Heart right ventricle (tissue), 16 donors: ENCODE results near the gene PRDX1. TPM values are rescaled to one million over a fixed set of nuclear protein-coding genes. Genes with fewer than 3 reads are reported as not detected.
"Not testable (repeated sequence)": the region's sequence is repeated elsewhere in the genome, so short reads cannot be mapped to it uniquely, and the experiment has no call there.

Experiments
- ATAC-seq, 8 donors: fragments of 200-7000 bp; cut with Tn5 transposase; one replicate each; pipeline ENCODE4 v1.9.1; 2020; ENCODE audit warnings: mild to moderate bottlenecking in 8 of 8, moderate library complexity in 8 of 8, moderate number of reproducible peaks in 1 of 8
- DNase-seq, 2 donors: peaks; one replicate each; pipeline ENCODE4 v3.0.0-alpha.2; 2020
- H3K27ac ChIP-seq, 10 donors: fragments of 200-600 bp; sonication (generic) in 2 of 10; one replicate each; pipeline versions ENCODE4 v1.5.0 to v1.8.0; 2020 to 2022; ENCODE audit warnings: mild to moderate bottlenecking in 3 of 10
- H3K27me3 ChIP-seq, 7 donors: fragments of 200-600 bp; one replicate each; pipeline ENCODE4 v1.8.0; 2021 to 2022; ENCODE audit warnings: mild to moderate bottlenecking in 2 of 7
- H3K36me3 ChIP-seq, 9 donors: fragments of 200-600 bp; sonication (generic) in 1 of 9; one replicate each; pipeline versions ENCODE4 v1.5.0 to v1.8.0; 2020 to 2022; ENCODE audit warnings: mild to moderate bottlenecking in 2 of 9
- H3K4me1 ChIP-seq, 9 donors: fragments of 200-600 bp; sonication (generic) in 1 of 9; one replicate each; pipeline versions ENCODE4 v1.5.0 to v1.8.0; 2020 to 2022; ENCODE audit warnings: mild to moderate bottlenecking in 4 of 9
- H3K4me3 ChIP-seq, 10 donors: fragments of 200-600 bp; sonication (generic) in 2 of 10; one replicate each; pipeline versions ENCODE4 v1.5.0 to v1.8.0; 2020 to 2022; ENCODE audit warnings: mild to moderate bottlenecking in 7 of 10, moderate library complexity in 2 of 10
- H3K9me3 ChIP-seq, 11 donors: fragments of 200-600 bp in 10 of 11; sonication (generic) in 2 of 11; one replicate each; pipeline versions ENCODE4 v1.5.0 to v1.8.0; 2013 to 2022; ENCODE audit warnings: mild to moderate bottlenecking in 2 of 11, control low read depth in 1 of 11, moderate library complexity in 1 of 11
- WGBS, 2 donors: extraction: QIAGEN DNeasy Blood & Tissue Kit; methylation state at CpG; one replicate each; pipeline ENCODE4 v1.1.7; 2013; ENCODE audit warnings: inconsistent platforms in 1 of 2; 5-methylcytosine and 5-hydroxymethylcytosine counted together
- intact Hi-C, 10 donors: fragments of 100-400 bp; cut with DNase I; formaldehyde crosslinking; loops; one replicate each; pipeline versions ENCODE4 v1.11.1 to v1.14.2; 2022
- polyA plus RNA-seq, 2 donors: library from polyadenylated mRNA; stranded (reverse); fragments of 200-250 nt; gene quantifications; one replicate each; pipeline ENCODE4 v1.2.3, GENCODE V29; 2013
- total RNA-seq, 10 donors: library from RNA; stranded (reverse); fragmentation: NEBNext Ultra II Directional in 3 of 10; extraction: Animal tissue kit (Norgen Biotek cat#: 25700) in 3 of 10; gene quantifications; one replicate each; pipeline versions ENCODE4 v1.2.1 to v1.2.4, GENCODE V29; 2021 to 2023
- TF ChIP-seq, protein P1 (sequence below), 9 donors: fragments of 200-600 bp; sonication (generic) in 2 of 9; IDR thresholded peaks; one replicate each; pipeline versions ENCODE4 v1.5.0 to v1.8.0; 2021 to 2022; ENCODE audit warnings: antibody characterized with exemption in 9 of 9, mild to moderate bottlenecking in 5 of 9, moderate library complexity in 1 of 9
- donor health status: Arrhythmogenic right ventricular cardiomyopathy.
- donor health status: ischemic (EF 13 %, LVEDD 7.1; RV severe dilation, severe dysfunction).
- donor health status: healthy with polysubstance abuse.
- donor health status: DM: no; HTN: yes; CAD: no.
- donor health status: DM: no; HTN: no; CAD: no.
- donor health status: ischemic (EF 25% LVEDD 6.9; RV normal size, moderate dysfunction).
- donor health status: ischemic (EF 25% LVEDD 5.7; RV mildly dilated, moderate dysfunction).
- donor health status: healthy.
- donor health status: DM: yes; HTN: yes; CAD: no.
- donor health status: Ischemic cardiomyopathy.
- donor health status: ischemic (EF 35%, LVEDD 5.7; RV mildly dilated, moderate dysfunction).
- donor health status: nonischemic (EF 11% LVEDD 7.7; RV severe dilation, severe dysfunction).
- donor health status: DM: yes; HTN: yes; CAD: no.
- donor health status: PGD.
- donor health status: ischemic (EF 29% LVEDD 5.4; RV normal size, mild dysfunction).
- donor health status: nonischemic (EF 23%, LVEDD 6.1; RV moderate dilation, normal function).

PRDX1 gene
- total and polyA plus RNA-seq, 12 donors = 212 to 610 (median 321) TPM

- no peaks in the 10 kb centered on the region for H3K4me1 ChIP-seq
- intact Hi-C loops = loop anchor here in 1 of 10 donors (10.0 kb wide), 1 partner anchor 89 kb away; no protein-coding TSS in a partner anchor
- no peak overlapping the region for H3K4me3 ChIP-seq
- TF ChIP-seq, protein P1, sequence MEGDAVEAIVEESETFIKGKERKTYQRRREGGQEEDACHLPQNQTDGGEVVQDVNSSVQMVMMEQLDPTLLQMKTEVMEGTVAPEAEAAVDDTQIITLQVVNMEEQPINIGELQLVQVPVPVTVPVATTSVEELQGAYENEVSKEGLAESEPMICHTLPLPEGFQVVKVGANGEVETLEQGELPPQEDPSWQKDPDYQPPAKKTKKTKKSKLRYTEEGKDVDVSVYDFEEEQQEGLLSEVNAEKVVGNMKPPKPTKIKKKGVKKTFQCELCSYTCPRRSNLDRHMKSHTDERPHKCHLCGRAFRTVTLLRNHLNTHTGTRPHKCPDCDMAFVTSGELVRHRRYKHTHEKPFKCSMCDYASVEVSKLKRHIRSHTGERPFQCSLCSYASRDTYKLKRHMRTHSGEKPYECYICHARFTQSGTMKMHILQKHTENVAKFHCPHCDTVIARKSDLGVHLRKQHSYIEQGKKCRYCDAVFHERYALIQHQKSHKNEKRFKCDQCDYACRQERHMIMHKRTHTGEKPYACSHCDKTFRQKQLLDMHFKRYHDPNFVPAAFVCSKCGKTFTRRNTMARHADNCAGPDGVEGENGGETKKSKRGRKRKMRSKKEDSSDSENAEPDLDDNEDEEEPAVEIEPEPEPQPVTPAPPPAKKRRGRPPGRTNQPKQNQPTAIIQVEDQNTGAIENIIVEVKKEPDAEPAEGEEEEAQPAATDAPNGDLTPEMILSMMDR (IDR thresholded peaks at IDR 0.05) = no peak
- no peak for ATAC-seq
- no peak overlapping the region for H3K27ac ChIP-seq
- no peak for DNase-seq
- H3K9me3 ChIP-seq = no peaks in the 10 kb centered on the region
- WGBS, 2 donors = 90 to 92% methylated on average over 2 of the region's 2 CpGs
- H3K36me3 ChIP-seq = no peaks in the 10 kb centered on the region
- no peaks in the 10 kb centered on the region for H3K27me3 ChIP-seq
These were observed 48.4 kb downstream of the PRDX1 start for GRCh38 chr1:45473302-45473701.

- Histone ChIP-seq H3K36me3 (no peaks in the 10 kb centered on the region), H3K4me3 (no peak overlapping the region), H3K27ac (no peak overlapping the region), H3K27me3 (no peaks in the 10 kb centered on the region), H3K9me3 (no peaks in the 10 kb centered on the region), H3K4me1 (no peaks in the 10 kb centered on the region)
- no peak for DNase-seq
- 73% methylated on average over 2 of the region's 2 CpGs for WGBS, 2 donors
- TF ChIP-seq, protein P1 (IDR thresholded peaks at IDR 0.05) = no peak
- intact Hi-C loops = loop anchor here in 1 of 10 donors (10.0 kb wide), 1 partner anchor 86 kb away; no protein-coding TSS in a partner anchor
- ATAC-seq = no peak
These were observed 51.3 kb downstream of the PRDX1 start for GRCh38 chr1:45470306-45470798.

- H3K36me3 ChIP-seq, intact Hi-C loops, H3K27ac ChIP-seq, H3K4me3 ChIP-seq, H3K9me3 ChIP-seq, H3K4me1 ChIP-seq, DNase-seq, ATAC-seq, H3K27me3 ChIP-seq: not testable (repeated sequence)
- 94 to 95% methylated on average over 9 of the region's 9 CpGs for WGBS, 2 donors
These were observed 54.3 kb downstream of the PRDX1 start for GRCh38 chr1:45467353-45467752.

DNA sequence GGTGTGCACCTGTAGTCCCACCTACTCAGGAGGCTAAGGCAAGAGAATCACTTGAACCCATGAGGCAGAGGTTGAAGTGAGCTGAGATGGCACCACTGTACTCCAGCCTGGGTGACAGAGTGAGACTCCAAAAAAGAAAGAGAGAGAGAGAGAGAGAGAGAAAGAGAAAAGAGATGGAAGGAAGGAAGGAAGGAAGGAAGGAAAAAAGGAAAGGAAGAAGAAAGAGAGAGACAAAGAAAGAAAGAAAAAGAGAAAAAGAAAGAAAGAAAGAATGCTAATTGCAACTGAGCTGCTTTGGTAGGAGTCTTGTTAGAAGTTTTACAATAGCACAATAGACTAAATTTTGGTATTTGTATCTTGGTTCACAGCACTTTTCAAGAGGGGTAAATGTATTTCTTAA is 56.4 kb downstream of the PRDX1 start:
- Histone ChIP-seq H3K27ac (no peak overlapping the region), H3K27me3 (no peaks in the 10 kb centered on the region), H3K36me3 (no peaks in the 10 kb centered on the region), H3K4me3 (no peak overlapping the region), H3K9me3 (no peaks in the 10 kb centered on the region), H3K4me1 (no peaks in the 10 kb centered on the region)
- TF ChIP-seq, protein P1 (IDR thresholded peaks at IDR 0.05) = no peak
- no peak for DNase-seq
- intact Hi-C loops = no loop called here
- no peak for ATAC-seq

Other genes starting within 250 kb of the PRDX1 start
- gene HPDL, start 195.0 kb downstream of the PRDX1 start, total RNA-seq = under 1 TPM in 3 of 10 donors, not detected in 7; 0.17 to 0.45 (median 0.30) TPM
- under 1 TPM; 0.37 to 0.62 TPM for gene HPDL, start 195.0 kb downstream of the PRDX1 start, polyA plus RNA-seq
- 1 to 10 TPM; 2.7 to 6.6 (median 4.1) TPM for gene TOE1, start 181.7 kb downstream of the PRDX1 start, total RNA-seq
- gene TOE1, start 181.7 kb downstream of the PRDX1 start, polyA plus RNA-seq = 1 to 10 TPM; 3.5 to 4.4 TPM
- 10 to 100 TPM in 1 of 10 donors, 1 to 10 TPM in 9; 6.0 to 10.2 (median 8.9) TPM for gene MUTYH, start 181.4 kb downstream of the PRDX1 start, total RNA-seq
- gene MUTYH, start 181.4 kb downstream of the PRDX1 start, polyA plus RNA-seq = 10 to 100 TPM in 1 of 2 donors, 1 to 10 TPM in 1; 9.9 to 20.3 TPM
- 1 to 10 TPM in 8 of 10 donors, under 1 TPM in 2; 0.77 to 2.6 (median 1.3) TPM for gene TESK2, start 30.7 kb downstream of the PRDX1 start, total RNA-seq
- gene TESK2, start 30.7 kb downstream of the PRDX1 start, polyA plus RNA-seq = 1 to 10 TPM in 1 of 2 donors, under 1 TPM in 1; 0.95 to 1.2 TPM
- gene CCDC163, start 21.8 kb downstream of the PRDX1 start, total RNA-seq = 1 to 10 TPM in 3 of 10 donors, under 1 TPM in 6, not detected in 1; 0.31 to 3.1 (median 0.59) TPM
- gene CCDC163, start 21.8 kb downstream of the PRDX1 start, polyA plus RNA-seq = 1 to 10 TPM in 1 of 2 donors, under 1 TPM in 1; 0.37 to 1.9 TPM
- gene MMACHC, start 21.6 kb downstream of the PRDX1 start, total RNA-seq = 10 to 100 TPM in 9 of 10 donors, 1 to 10 TPM in 1; 7.8 to 24.6 (median 18.9) TPM
- gene MMACHC, start 21.6 kb downstream of the PRDX1 start, polyA plus RNA-seq = 10 to 100 TPM in 1 of 2 donors, 1 to 10 TPM in 1; 3.6 to 12.7 TPM
- 10 to 100 TPM; 38.0 to 88.2 (median 44.3) TPM for gene AKR1A1, start 28.9 kb upstream of the PRDX1 start, total RNA-seq
- gene AKR1A1, start 28.9 kb upstream of the PRDX1 start, polyA plus RNA-seq = 10 to 100 TPM; 67.4 to 91.8 TPM
- 10 to 100 TPM; 26.6 to 49.1 (median 30.3) TPM for gene NASP, start 62.2 kb upstream of the PRDX1 start, total RNA-seq
- 100 to 1,000 TPM in 1 of 2 donors, 10 to 100 TPM in 1; 67.6 to 127 TPM for gene NASP, start 62.2 kb upstream of the PRDX1 start, polyA plus RNA-seq
- gene CCDC17, start 102.2 kb upstream of the PRDX1 start, total RNA-seq = 1 to 10 TPM in 5 of 10 donors, under 1 TPM in 5; 0.64 to 1.7 (median 1.0) TPM
- gene CCDC17, start 102.2 kb upstream of the PRDX1 start, polyA plus RNA-seq = 1 to 10 TPM in 1 of 2 donors, under 1 TPM in 1; 0.62 to 5.0 TPM
- gene GPBP1L1, start 164.6 kb upstream of the PRDX1 start, total RNA-seq = 10 to 100 TPM; 72.4 to 95.0 (median 84.0) TPM
- gene GPBP1L1, start 164.6 kb upstream of the PRDX1 start, polyA plus RNA-seq = 10 to 100 TPM; 27.6 to 39.7 TPM
- 10 to 100 TPM; 22.8 to 31.0 (median 24.9) TPM for gene TMEM69, start 166.3 kb upstream of the PRDX1 start, total RNA-seq
- gene TMEM69, start 166.3 kb upstream of the PRDX1 start, polyA plus RNA-seq = 10 to 100 TPM; 12.9 to 21.6 TPM
- 10 to 100 TPM; 13.4 to 30.0 (median 22.0) TPM for gene IPP, start 228.8 kb upstream of the PRDX1 start, total RNA-seq
- 1 to 10 TPM; 2.1 to 7.4 TPM for gene IPP, start 228.8 kb upstream of the PRDX1 start, polyA plus RNA-seq